Measurements from ENCODE around the gene TBX6. TPM values are rescaled to one million over a fixed set of nuclear protein-coding genes. Genes with fewer than 3 reads are reported as not detected.

The TBX6 gene
- total RNA-seq, 1 donor from 2014 or later: 1.4 TPM

- DNase-seq: no peak
- no peak for ATAC-seq
- Histone ChIP-seq H3K27ac (no peak overlapping the region), H3K4me3 (no peak overlapping the region), H3K9me3 (no peaks in the 10 kb centered on the region), H3K36me3 (peaks cover 52% of the 10 kb centered on the region), H3K4me1 (no peaks in the 10 kb centered on the region), H3K27me3 (no peaks in the 10 kb centered on the region)
- TF ChIP-seq CTCF (IDR thresholded peaks at IDR 0.05): no peak
- intact Hi-C loops (cut with DNase I): no loop called here
These were observed 6.5 kb downstream of the TBX6 start for GRCh38 chr16:30085247-30085646.

GRCh38 chr16:30084816-30085159 lies 6.9 kb downstream of the TBX6 start:
- Histone ChIP-seq H3K9me3 (no peaks in the 10 kb centered on the region), H3K4me3 (no peak overlapping the region), H3K27ac (no peak overlapping the region), H3K4me1 (no peaks in the 10 kb centered on the region), H3K27me3 (no peaks in the 10 kb centered on the region), H3K36me3 (peaks cover 56% of the 10 kb centered on the region)
- ATAC-seq (no peak), DNase-seq (no peak)
- intact Hi-C loops (cut with DNase I): no loop called here
- TF ChIP-seq CTCF (IDR thresholded peaks at IDR 0.05): no peak

- Histone ChIP-seq H3K9me3 (no peaks in the 10 kb centered on the region), H3K27me3 (no peaks in the 10 kb centered on the region), H3K4me3 (no peak overlapping the region), H3K36me3 (peaks cover 62% of the 10 kb centered on the region), H3K4me1 (no peaks in the 10 kb centered on the region), H3K27ac (no peak overlapping the region)
- DNase-seq: no peak
- intact Hi-C loops (cut with DNase I): no loop called here
- TF ChIP-seq CTCF (IDR thresholded peaks at IDR 0.05): no peak
- no peak for ATAC-seq
These were observed 7.5 kb downstream of the TBX6 start for GRCh38 chr16:30084096-30084815.

GRCh38 chr16:30083216-30084055 lies 8.3 kb downstream of the TBX6 start:
- intact Hi-C loops (cut with DNase I): no loop called here

GRCh38 chr16:30082545-30083090 lies 9.1 kb downstream of the TBX6 start:
- Histone ChIP-seq H3K36me3 (peaks cover 69% of the 10 kb centered on the region), H3K4me1 (peaks cover 3% of the 10 kb centered on the region), H3K27me3 (no peaks in the 10 kb centered on the region), H3K4me3 (no peak overlapping the region), H3K27ac (no peak overlapping the region), H3K9me3 (no peaks in the 10 kb centered on the region)
- TF ChIP-seq CTCF (IDR thresholded peaks at IDR 0.05): no peak
- intact Hi-C loops (cut with DNase I): no loop called here
- ATAC-seq (no peak), DNase-seq (no peak)

More at GRCh38 chr16:30083216-30084055, 8.3 kb downstream of the TBX6 start:
- ATAC-seq: no peak
- Histone ChIP-seq H3K4me1 (no peaks in the 10 kb centered on the region), H3K27ac (no peak overlapping the region), H3K4me3 (no peak overlapping the region), H3K36me3 (peaks cover 67% of the 10 kb centered on the region), H3K27me3 (no peaks in the 10 kb centered on the region), H3K9me3 (no peaks in the 10 kb centered on the region)
- TF ChIP-seq CTCF (IDR thresholded peaks at IDR 0.05): no peak
- no peak for DNase-seq

Measured in upper lobe of right lung (tissue), 1 donor.